GM12878 (cell line): ENCODE data around the gene WFIKKN1. TPM values are rescaled to one million over a fixed set of nuclear protein-coding genes. Genes with fewer than 3 reads are reported as not detected.

Experiments used
- ATF7 ChIP-seq: fragments of 450-650 bp; IDR thresholded peaks from 2 replicates; pipeline ENCODE4 v1.6.1; 2016; ENCODE audit warnings: low read depth, mild to moderate bottlenecking
- BACH1 ChIP-seq: fragments of 450-650 bp; IDR thresholded peaks from 2 replicates; pipeline ENCODE4 v1.6.1; 2017; ENCODE audit warnings: mild to moderate bottlenecking, borderline replicate concordance
- BCL11A ChIP-seq: IDR thresholded peaks from 2 replicates; pipeline ENCODE4 v1.6.1; 2011; ENCODE audit warnings: low read depth, low read length
- CREB1 ChIP-seq: IDR thresholded peaks from 2 replicates; pipeline ENCODE4 v1.6.1; 2012; ENCODE audit warnings: low read depth, mild to moderate bottlenecking, inconsistent platforms
- FOXM1 ChIP-seq: IDR thresholded peaks from 2 replicates; pipeline ENCODE4 v1.6.1; 2012; ENCODE audit warnings: low read depth, mild to moderate bottlenecking, inconsistent platforms, low read length, moderate library complexity
- KDM1A ChIP-seq: fragments of 200-600 bp; sonication (generic); IDR thresholded peaks from 2 replicates; pipeline ENCODE4 v1.6.1; 2016; ENCODE audit warnings: borderline replicate concordance
- MAX ChIP-seq: IDR thresholded peaks from 2 replicates; pipeline ENCODE4 v1.6.1; 2012; ENCODE audit warnings: low read depth, low read length, improper control_type of control experiment
- NFYB ChIP-seq: IDR thresholded peaks from 2 replicates; pipeline ENCODE4 v1.6.1; 2011; ENCODE audit warnings: low read depth, mild to moderate bottlenecking, low read length, improper control_type of control experiment, moderate library complexity; ENCODE audit not compliant: insufficient read depth
- NKRF ChIP-seq: fragments of 450-650 bp; conservative IDR thresholded peaks from 2 replicates; pipeline ENCODE4 v1.6.1; 2017; ENCODE audit warnings: mild to moderate bottlenecking, moderate library complexity
- NRF1 ChIP-seq: conservative IDR thresholded peaks from 2 replicates; pipeline ENCODE4 v1.6.1; 2011; ENCODE audit warnings: mild to moderate bottlenecking, low read depth, low read length, improper control_type of control experiment
- SUZ12 ChIP-seq: fragments of 200-600 bp; sonication (generic); IDR thresholded peaks from one replicate; pipeline ENCODE4 v1.6.1; 2018; ENCODE audit warnings: antibody characterized with exemption, mild to moderate bottlenecking; ENCODE audit not compliant: unreplicated experiment
- USF1 ChIP-seq: IDR thresholded peaks from 2 replicates; pipeline ENCODE4 v1.6.1; 2011; ENCODE audit warnings: borderline replicate concordance, low read depth, mild to moderate bottlenecking, moderate library complexity, mixed read lengths, low read length; ENCODE audit not compliant: insufficient read depth; ENCODE audit errors: extremely low read length
- WRNIP1 ChIP-seq: IDR thresholded peaks from 2 replicates; pipeline ENCODE4 v1.6.1; 2011; ENCODE audit warnings: low read depth, low read length, improper control_type of control experiment, borderline replicate concordance
- ZNF622 ChIP-seq: fragments of 450-650 bp; IDR thresholded peaks from 2 replicates; pipeline ENCODE4 v1.6.1; 2017; ENCODE audit warnings: mild to moderate bottlenecking, inconsistent platforms
- ZNF687 ChIP-seq: fragments of 450-650 bp; IDR thresholded peaks from 2 replicates; pipeline ENCODE4 v1.6.1; 2017; ENCODE audit warnings: mild to moderate bottlenecking, moderate library complexity
- polyA plus RNA-seq, 11 experiments: library from polyadenylated mRNA; depleted of rRNA in 4 of 11; unstranded in 6 of 11; stranded (reverse) in 5 of 11; fragments of >200 nt; fragmentation: Nextera tagmentation in 4 of 11; fragmentation: Illumina TruSeq in 1 of 11; extraction: Ambion mirVana in 4 of 11; extraction: Trizol in 1 of 11; gene quantifications; 1 replicate in 1 of 11; 2 replicates in 10 of 11; pipeline versions ENCODE4 v1.2.1 to v1.2.3, GENCODE V29; 2011 to 2016; ENCODE audit warnings: inconsistent platforms in 2 of 11, missing spikeins in 2 of 11, low read depth in 1 of 11
- total RNA-seq, 4 experiments: library from RNA; depleted of rRNA in 3 of 4; stranded (reverse); fragments of >200 nt in 3 of 4; fragmentation: Illumina TruSeq in 1 of 4; extraction: Trizol in 1 of 4; gene quantifications; 2 replicates each; pipeline versions ENCODE4 v1.2.1 to v1.2.3, GENCODE V29; 2013 to 2021
- TF ChIP-seq, protein P1 (sequence below): fragments of 450-650 bp; formaldehyde crosslinking; IDR thresholded peaks from 2 replicates; pipeline ENCODE4 v1.4.0; 2022; ENCODE audit warnings: mild to moderate bottlenecking, moderate library complexity

WFIKKN1 gene
- total and polyA plus RNA-seq, 10 of the 15 experiments (the other 5 are each of a cell fraction or from before 2014, with no cell fraction given): 0.01 to 0.41 (median 0.05) TPM; not detected in 2

- peak; percentile 99 for TF ChIP-seq USF1
- peak; percentile 98 for TF ChIP-seq MAX
- TF ChIP-seq KDM1A: no peak
- TF ChIP-seq, protein P1, sequence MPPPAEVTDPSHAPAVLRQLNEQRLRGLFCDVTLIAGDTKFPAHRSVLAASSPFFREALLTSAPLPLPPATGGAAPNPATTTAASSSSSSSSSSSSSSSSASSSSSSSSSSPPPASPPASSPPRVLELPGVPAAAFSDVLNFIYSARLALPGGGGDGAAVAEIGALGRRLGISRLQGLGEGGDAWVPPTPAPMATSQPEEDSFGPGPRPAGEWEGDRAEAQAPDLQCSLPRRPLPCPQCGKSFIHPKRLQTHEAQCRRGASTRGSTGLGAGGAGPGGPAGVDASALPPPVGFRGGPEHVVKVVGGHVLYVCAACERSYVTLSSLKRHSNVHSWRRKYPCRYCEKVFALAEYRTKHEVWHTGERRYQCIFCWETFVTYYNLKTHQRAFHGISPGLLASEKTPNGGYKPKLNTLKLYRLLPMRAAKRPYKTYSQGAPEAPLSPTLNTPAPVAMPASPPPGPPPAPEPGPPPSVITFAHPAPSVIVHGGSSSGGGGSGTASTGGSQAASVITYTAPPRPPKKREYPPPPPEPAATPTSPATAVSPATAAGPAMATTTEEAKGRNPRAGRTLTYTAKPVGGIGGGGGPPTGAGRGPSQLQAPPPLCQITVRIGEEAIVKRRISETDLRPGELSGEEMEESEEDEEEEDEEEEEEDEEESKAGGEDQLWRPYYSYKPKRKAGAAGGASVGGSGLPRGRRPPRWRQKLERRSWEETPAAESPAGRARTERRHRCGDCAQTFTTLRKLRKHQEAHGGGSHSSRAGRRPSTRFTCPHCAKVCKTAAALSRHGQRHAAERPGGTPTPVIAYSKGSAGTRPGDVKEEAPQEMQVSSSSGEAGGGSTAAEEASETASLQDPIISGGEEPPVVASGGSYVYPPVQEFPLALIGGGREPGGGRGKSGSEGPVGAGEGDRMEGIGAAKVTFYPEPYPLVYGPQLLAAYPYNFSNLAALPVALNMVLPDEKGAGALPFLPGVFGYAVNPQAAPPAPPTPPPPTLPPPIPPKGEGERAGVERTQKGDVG (CRISPR knock-in tag): no peak
- TF ChIP-seq BCL11A: no peak
- no peak for TF ChIP-seq WRNIP1
- no peak for TF ChIP-seq ATF7
- no peak for TF ChIP-seq SUZ12
- TF ChIP-seq NKRF: peak; percentile 99
- peak; percentile 76 for TF ChIP-seq BACH1
- peak; percentile 95 for TF ChIP-seq ZNF687
- TF ChIP-seq FOXM1: no peak
- TF ChIP-seq ZNF622: no peak
- no peak for TF ChIP-seq NFYB
- peak; percentile 86 for TF ChIP-seq CREB1
- no peak for TF ChIP-seq NRF1
Measured at GRCh38 chr16:648781-649589, 18.2 kb downstream of the WFIKKN1 start, which contains the start of gene WDR90 (continued).
